Measurements from ENCODE around the gene SPP2.

SPP2 gene

GRCh38 chr2:234038076-234038802 lies 12.3 kb upstream of the SPP2 start:
- no peak for DNase-seq (ENCODE audit: low spot score)

- DNase-seq (ENCODE audit: low spot score), result peak; percentile 21
Measured at GRCh38 chr2:234044157-234044556, 6.3 kb upstream of the SPP2 start.

GRCh38 chr2:234046521-234046920 lies 4.0 kb upstream of the SPP2 start:
- no peak for DNase-seq (ENCODE audit: low spot score)

GRCh38 chr2:234047361-234047760 lies 3.1 kb upstream of the SPP2 start:
- DNase-seq (ENCODE audit: low spot score), result no peak

GRCh38 chr2:234048049-234048448 lies 2.5 kb upstream of the SPP2 start:
- DNase-seq (ENCODE audit: low spot score), result no peak

GRCh38 chr2:234051374-234052070 lies 1.0 kb downstream of the SPP2 start:
- no peak for DNase-seq (ENCODE audit: low spot score)

- no peak for DNase-seq (ENCODE audit: low spot score)
Measured at GRCh38 chr2:234058881-234059280, 8.4 kb downstream of the SPP2 start.

GRCh38 chr2:234060236-234060635 lies 9.7 kb downstream of the SPP2 start:
- no peak for DNase-seq (ENCODE audit: low spot score)

- no peak for DNase-seq (ENCODE audit: low spot score)
Measured at GRCh38 chr2:234061624-234062257, 11.2 kb downstream of the SPP2 start.

- no peak for DNase-seq (ENCODE audit: low spot score)
Measured at GRCh38 chr2:234066587-234066986, 16.1 kb downstream of the SPP2 start.

GRCh38 chr2:234071664-234072063 lies 21.2 kb downstream of the SPP2 start:
- DNase-seq (ENCODE audit: low spot score), result no peak

- DNase-seq (ENCODE audit: low spot score), result no peak
Measured at GRCh38 chr2:234072454-234072853, 22.0 kb downstream of the SPP2 start.

- DNase-seq (ENCODE audit: low spot score), result no peak
Measured at GRCh38 chr2:234074751-234075517, 24.4 kb downstream of the SPP2 start.

GRCh38 chr2:234075518-234075915 lies 25.0 kb downstream of the SPP2 start:
- no peak for DNase-seq (ENCODE audit: low spot score)

- DNase-seq (ENCODE audit: low spot score), result no peak
Measured at GRCh38 chr2:234075947-234076346, 25.4 kb downstream of the SPP2 start.

GRCh38 chr2:234076451-234076850 lies 25.9 kb downstream of the SPP2 start:
- DNase-seq (ENCODE audit: low spot score), result no peak

- DNase-seq (ENCODE audit: low spot score), result no peak
Measured at GRCh38 chr2:234078129-234078528, 27.6 kb downstream of the SPP2 start.

- no peak for DNase-seq (ENCODE audit: low spot score)
Measured at GRCh38 chr2:234081970-234082822, 31.7 kb downstream of the SPP2 start.

- DNase-seq (ENCODE audit: low spot score), result no peak
Measured at GRCh38 chr2:234083572-234084348, 33.3 kb downstream of the SPP2 start.

GRCh38 chr2:234091432-234091879 lies 41.0 kb downstream of the SPP2 start:
- DNase-seq (ENCODE audit: low spot score), result no peak

GRCh38 chr2:234091883-234092282 lies 41.4 kb downstream of the SPP2 start:
- no peak for DNase-seq (ENCODE audit: low spot score)

Data from AG08395 (cell line).